ENCODE data around the gene CLIC6. TPM values are rescaled to one million over a fixed set of nuclear protein-coding genes. Genes with fewer than 3 reads are reported as not detected.

Gene CLIC6
- polyA plus RNA-seq (2012; ENCODE audit: insufficient read depth, insufficient read length): 1.4 TPM

DNA sequence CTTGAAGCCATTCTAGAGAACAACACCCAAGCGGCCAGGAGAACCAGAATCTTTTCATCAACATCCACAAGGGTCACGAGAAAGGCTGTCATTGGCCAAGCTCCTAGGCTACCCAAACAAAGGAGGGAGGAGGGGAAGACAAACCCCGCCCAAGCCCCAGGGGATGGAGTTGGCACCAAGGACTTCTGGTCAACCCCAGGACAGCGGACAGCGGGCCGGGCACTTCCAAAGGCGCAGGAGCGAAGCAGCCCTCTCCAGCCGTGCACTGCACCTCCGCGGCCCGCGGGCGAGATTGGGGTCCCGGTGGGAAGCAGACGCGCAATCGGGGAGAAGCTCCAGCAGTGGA is at the start of gene CLIC6:
Gene CLIC6, plus strand, starts transcription at position 192 of the 346 bp plus-strand sequence. CDS start 395 bp downstream, outside the sequence.
- H3K4me3 ChIP-seq (ENCODE audit: low read length): peak within 1 kb of the TSS; percentile 24; the same call in 1 of the 2 replicates
- no peak for DNase-seq (ENCODE audit: low read depth, low spot score)

- peak; percentile 71 for DNase-seq (ENCODE audit: low read depth, low spot score)
- no peak overlapping the region; the same call in 1 of the 2 replicates for H3K4me3 ChIP-seq (ENCODE audit: low read length)
Measured at GRCh38 chr21:34619841-34620665, 48.7 kb upstream of the CLIC6 start.

DNA sequence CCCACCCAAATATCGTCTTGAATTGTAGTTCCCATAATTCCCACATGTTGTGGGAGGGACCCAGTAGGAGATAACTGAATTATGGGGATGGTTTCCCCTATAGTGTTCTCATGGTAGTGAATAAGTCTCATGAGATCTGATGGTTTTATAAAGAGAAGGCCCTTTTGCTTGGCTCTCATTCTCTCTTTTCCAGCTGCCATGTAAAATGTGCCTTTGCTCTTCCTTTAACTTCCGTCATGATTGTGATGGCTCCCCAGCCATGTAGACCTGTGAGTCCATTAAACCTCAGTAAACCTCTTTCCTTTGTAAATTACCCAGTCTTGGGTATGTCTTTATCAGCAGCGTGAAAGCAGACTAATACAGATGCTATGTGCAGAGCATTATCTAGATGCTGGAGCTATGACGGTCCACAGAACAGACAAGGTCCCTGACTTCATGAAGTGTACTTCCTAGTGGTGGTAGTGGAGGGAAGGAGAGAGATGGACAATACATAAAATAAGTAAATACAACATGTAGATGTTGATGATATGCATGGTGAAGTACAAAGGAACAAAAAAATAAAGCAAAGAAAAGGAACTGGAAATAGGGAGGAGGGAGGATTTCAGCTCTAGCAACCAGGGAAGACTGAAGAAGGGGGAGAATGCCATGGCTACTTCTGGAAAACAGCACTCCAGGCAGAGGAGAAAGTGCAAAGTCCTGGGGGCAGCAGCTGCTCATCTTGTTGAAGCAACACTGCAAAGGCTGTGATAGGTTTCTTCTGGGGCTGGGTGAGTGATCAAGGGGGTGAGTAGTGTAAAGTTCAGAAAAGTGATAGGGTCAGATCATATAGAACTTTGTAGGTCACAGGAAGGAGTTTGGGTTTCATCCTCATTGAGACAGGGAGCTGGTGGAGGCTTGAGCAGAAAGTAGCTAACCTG is 47.1 kb upstream of the CLIC6 start:
- no peak overlapping the region for H3K4me3 ChIP-seq (ENCODE audit: low read length)
- DNase-seq (ENCODE audit: low read depth, low spot score): no peak

DNA sequence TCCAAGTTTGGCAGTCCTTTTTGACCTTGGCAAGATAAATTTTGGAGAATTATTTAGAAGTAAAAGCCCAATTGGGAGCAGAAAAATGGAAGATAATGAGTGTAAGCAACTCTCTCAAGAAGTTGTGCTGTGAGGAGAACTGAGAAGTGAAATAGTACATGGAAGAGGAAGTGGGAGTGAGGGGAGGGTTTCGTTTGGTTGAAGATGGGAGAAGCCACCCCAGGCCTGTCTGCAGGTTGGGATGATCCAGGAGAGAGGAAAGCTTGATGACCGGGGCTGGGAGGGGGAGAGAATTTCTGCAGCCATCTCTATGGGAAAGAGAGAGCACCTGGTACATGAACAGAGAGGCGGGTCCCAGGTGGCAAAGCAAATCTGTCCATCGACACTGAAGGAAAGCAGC is 45.3 kb upstream of the CLIC6 start:
- DNase-seq (ENCODE audit: low read depth, low spot score): no peak
- no peak overlapping the region for H3K4me3 ChIP-seq (ENCODE audit: low read length)

DNA sequence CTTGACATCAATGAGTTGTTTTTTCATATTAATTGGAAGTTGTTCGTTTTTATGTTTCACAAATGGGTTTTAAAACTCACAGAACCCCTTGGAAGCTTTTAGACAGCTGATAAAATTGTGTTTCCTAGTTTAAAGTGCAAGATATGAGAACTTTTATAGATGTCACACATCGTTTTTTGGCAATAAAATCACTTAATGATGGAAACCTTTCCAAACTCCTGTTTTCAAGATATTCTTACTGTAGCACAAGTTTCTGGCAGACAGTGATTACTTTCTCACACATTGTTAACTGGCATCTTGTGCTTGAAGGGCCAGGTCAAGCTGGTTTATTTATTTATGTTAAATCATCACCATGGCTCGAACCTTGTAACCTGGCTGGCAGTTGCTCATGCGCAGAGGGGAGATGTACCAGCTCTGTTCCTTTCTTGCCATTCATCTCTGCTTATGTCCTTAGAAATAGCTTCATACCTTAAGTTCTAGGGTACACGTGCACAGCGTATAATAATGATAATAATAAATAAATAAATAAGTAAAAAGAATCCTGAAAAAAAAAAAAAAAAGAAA is 43.7 kb upstream of the CLIC6 start:
- H3K4me3 ChIP-seq (ENCODE audit: low read length): no peak overlapping the region
- no peak for DNase-seq (ENCODE audit: low read depth, low spot score)

DNA sequence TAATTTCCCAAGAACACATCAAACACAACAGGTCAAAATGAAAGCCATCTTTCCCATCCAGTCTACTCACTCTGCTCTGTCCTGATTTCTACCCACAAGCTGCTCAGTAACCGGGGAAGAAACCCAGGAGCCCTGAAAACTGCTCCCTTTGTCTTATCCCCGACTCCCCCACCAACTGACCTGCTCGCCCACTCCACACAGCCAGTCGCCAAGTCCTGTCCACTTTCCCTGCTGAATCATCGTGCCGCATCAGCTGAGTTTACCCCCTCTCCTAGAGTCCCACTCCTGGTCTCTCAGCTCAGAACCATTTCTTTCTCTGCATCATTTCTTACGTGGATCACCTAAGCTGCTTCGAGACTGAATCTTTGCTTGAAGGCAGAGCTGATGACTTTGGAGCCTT is 42.7 kb upstream of the CLIC6 start:
- H3K4me3 ChIP-seq (ENCODE audit: low read length): no peak overlapping the region
- no peak for DNase-seq (ENCODE audit: low read depth, low spot score)

- DNase-seq (ENCODE audit: low read depth, low spot score): no peak
- no peak overlapping the region for H3K4me3 ChIP-seq (ENCODE audit: low read length)
Measured at GRCh38 chr21:34630536-34631143, 38.2 kb upstream of the CLIC6 start.

GRCh38 chr21:34632498-34632897 is 36.3 kb upstream of the CLIC6 start:
- H3K4me3 ChIP-seq (ENCODE audit: low read length): no peak overlapping the region
- no peak for DNase-seq (ENCODE audit: low read depth, low spot score)

DNA sequence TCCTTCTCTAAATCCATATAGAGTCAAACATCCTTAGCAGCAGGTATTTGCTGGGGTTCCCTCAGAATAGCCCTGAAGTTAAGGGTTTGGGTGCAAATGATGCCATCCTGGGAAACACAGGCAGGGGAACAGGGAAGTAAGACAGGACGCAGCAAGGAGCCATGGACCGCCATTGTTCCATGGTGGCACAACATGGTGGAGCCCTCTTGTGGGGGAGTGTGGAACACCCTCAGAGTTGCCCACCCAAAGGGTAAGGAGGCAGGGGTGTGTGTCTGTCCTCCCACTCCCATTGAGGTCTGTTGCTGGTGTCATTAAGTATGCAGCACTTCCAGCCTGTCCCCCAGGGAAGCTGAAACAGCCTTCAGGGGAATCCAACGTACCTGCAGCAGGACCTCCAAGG is 33.5 kb upstream of the CLIC6 start:
- no peak overlapping the region for H3K4me3 ChIP-seq (ENCODE audit: low read length)
- no peak for DNase-seq (ENCODE audit: low read depth, low spot score)

- DNase-seq (ENCODE audit: low read depth, low spot score): no peak
Measured at GRCh38 chr21:34636961-34637360, 31.8 kb upstream of the CLIC6 start.

GRCh38 chr21:34639250-34639649 is 29.5 kb upstream of the CLIC6 start:
- no peak for DNase-seq (ENCODE audit: low read depth, low spot score)

More at GRCh38 chr21:34636961-34637360, 31.8 kb upstream of the CLIC6 start:
- no peak overlapping the region for H3K4me3 ChIP-seq (ENCODE audit: low read length)

GRCh38 chr21:34639882-34640788 is 28.7 kb upstream of the CLIC6 start:
- no peak for DNase-seq (ENCODE audit: low read depth, low spot score)
- no peak overlapping the region for H3K4me3 ChIP-seq (ENCODE audit: low read length)

More at GRCh38 chr21:34639250-34639649, 29.5 kb upstream of the CLIC6 start:
- H3K4me3 ChIP-seq (ENCODE audit: low read length): no peak overlapping the region

DNA sequence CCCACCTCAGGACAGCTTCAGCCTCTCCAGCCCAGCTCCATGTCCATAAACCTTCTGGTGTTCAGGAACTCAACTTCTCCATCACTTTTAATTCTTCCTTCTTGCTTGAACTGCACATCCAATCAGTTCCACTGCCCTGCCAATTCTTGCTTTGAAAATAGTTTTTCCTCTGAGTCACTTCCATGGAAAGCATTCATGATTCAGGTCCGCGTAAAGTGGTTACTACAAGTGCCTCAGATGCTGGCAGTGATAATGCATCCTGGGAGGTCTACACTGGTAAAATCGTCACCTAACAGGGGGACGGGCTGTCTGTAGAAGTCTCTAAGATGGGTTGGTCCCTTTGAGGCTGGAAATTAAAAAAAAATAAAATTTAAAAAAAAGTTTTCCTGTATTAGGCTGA is 27.9 kb upstream of the CLIC6 start:
- no peak overlapping the region for H3K4me3 ChIP-seq (ENCODE audit: low read length)
- DNase-seq (ENCODE audit: low read depth, low spot score): no peak

DNA sequence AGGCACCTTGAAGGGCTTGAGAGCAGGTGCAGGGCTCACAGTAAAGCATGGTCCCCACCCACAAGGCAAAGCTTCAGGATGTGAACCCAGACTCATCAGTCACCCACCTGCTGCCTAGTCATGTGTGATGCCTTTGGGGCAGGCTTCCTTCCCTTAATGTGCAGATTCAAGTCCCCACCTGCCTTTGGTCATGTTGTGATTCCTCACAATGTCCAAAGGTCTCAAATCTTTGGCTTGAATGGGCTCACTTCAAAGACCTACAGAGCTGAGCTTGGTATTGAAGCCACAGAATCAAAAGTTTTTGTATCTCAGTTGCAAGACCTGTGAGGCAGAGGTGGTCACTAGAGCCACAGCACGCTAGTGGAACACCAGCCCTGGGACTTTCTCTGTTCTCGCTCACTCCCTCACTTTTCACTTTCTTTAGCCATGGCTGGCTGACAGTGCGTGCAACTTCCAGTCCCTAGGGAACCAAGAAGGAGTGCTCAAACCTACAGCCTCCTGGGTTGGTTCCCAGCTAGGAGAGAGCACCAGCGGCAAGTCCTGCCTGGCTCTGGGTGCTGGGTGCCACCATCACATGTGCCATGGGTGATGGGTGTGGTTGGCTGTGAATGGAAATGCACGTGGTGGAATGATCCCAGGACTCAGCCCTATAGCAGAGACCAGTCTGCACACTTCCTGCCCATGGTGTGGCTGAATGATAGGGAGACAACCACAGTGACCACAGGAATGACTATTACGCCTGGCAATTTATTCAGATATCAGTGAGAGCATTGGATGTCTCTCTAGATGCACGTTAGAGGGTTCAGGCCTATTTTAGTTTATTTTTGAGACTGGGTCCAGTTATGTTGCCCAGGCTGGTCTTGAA is 26.4 kb upstream of the CLIC6 start:
- no peak for DNase-seq (ENCODE audit: low read depth, low spot score)

DNA sequence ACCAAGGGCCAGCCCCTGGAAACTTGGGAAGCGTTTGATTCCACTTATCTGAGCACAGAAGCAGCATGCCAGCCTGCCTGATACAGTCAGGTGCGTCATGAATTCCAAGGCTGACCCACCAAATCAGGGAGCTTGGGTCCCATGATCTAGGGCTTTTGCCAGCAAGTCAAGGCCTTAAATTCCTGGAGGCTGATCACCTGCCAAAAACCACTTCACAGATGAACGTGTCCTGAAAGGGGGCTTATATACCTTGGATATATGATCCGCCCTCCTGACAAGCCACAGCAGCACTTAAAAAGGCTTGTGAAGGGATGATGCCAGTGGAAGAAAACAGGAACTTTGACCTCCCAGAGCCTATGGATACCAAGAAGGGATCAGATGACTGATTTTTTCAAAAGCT is 24.0 kb upstream of the CLIC6 start:
- no peak overlapping the region for H3K4me3 ChIP-seq (ENCODE audit: low read length)

More for the DNA sequence above, 26.4 kb upstream of the CLIC6 start:
- H3K4me3 ChIP-seq (ENCODE audit: low read length): no peak overlapping the region

DNA sequence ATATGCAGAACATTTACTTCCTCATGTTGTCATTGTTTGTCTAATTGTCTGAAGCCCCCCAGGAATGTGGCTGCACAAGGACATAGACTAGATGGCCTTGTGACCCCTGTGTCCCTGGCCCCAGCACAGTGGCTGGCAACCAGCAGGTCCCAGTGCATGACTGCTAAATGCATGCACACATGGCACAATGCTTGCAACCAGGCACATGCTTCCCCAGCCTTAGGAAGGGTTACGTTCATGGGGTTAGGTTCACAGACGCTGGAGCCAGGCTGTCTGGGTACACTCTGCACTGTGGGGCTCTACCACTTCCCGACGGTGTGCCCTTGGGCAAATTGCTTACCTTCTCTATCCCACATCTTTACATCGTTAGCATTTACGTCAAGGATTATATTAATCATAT is 21.2 kb upstream of the CLIC6 start:
- no peak overlapping the region for H3K4me3 ChIP-seq (ENCODE audit: low read length)

More for the DNA sequence above, 24.0 kb upstream of the CLIC6 start:
- DNase-seq (ENCODE audit: low read depth, low spot score): no peak

GRCh38 chr21:34648739-34649297 is 20.0 kb upstream of the CLIC6 start:
- DNase-seq (ENCODE audit: low read depth, low spot score): no peak
- no peak overlapping the region for H3K4me3 ChIP-seq (ENCODE audit: low read length)

More for the DNA sequence above, 21.2 kb upstream of the CLIC6 start:
- no peak for DNase-seq (ENCODE audit: low read depth, low spot score)
